Smooth muscle cell (in vitro differentiated cells): ENCODE measurements around the gene SPTBN4. TPM values are rescaled to one million over a fixed set of nuclear protein-coding genes. Genes with fewer than 3 reads are reported as not detected.
"Not testable (repeated sequence)": the region's sequence is repeated elsewhere in the genome, so short reads cannot be mapped to it uniquely, and the experiment has no call there.

Experiments used
- DNase-seq: peaks from one replicate; lab custom pipeline; 2025; ENCODE audit not compliant: unreplicated experiment; lab: John Stamatoyannopoulos, UW
- H2AFZ ChIP-seq: fragments of 200-600 bp; sonication (generic); 2 replicates; pipeline ENCODE4 v1.6.0; 2016; ENCODE audit warnings: antibody characterized with exemption, low read depth, mild to moderate bottlenecking
- H3F3A ChIP-seq: fragments of 200-600 bp; sonication (generic); 2 replicates; pipeline ENCODE4 v1.6.0; 2017; ENCODE audit warnings: antibody characterized with exemption, low read depth
- H3K27ac ChIP-seq: fragments of 200-600 bp; sonication (generic); 2 replicates; pipeline ENCODE4 v1.5.1; 2016; ENCODE audit warnings: low read depth, mild to moderate bottlenecking
- H3K27me3 ChIP-seq: fragments of 200-600 bp; sonication (generic); 2 replicates; pipeline ENCODE4 v1.6.1; 2016; ENCODE audit warnings: low read depth, mild to moderate bottlenecking
- H3K36me3 ChIP-seq: fragments of 200-600 bp; sonication (generic); 2 replicates; pipeline ENCODE4 v1.5.1; 2016; ENCODE audit warnings: low read depth
- H3K4me1 ChIP-seq: fragments of 200-600 bp; sonication (generic); 2 replicates; pipeline ENCODE4 v1.5.1; 2016; ENCODE audit warnings: low read depth
- H3K4me2 ChIP-seq: fragments of 200-600 bp; sonication (generic); 2 replicates; pipeline ENCODE4 v1.6.0; 2016; ENCODE audit warnings: mild to moderate bottlenecking
- H3K4me3 ChIP-seq: fragments of 200-600 bp; sonication (generic); 2 replicates; pipeline ENCODE4 v1.5.1; 2016; ENCODE audit warnings: mild to moderate bottlenecking
- H3K79me2 ChIP-seq: fragments of 200-600 bp; sonication (generic); 2 replicates; pipeline ENCODE4 v1.6.0; 2016; ENCODE audit warnings: low read depth, mild to moderate bottlenecking
- H3K9ac ChIP-seq: fragments of 200-600 bp; sonication (generic); 2 replicates; pipeline ENCODE4 v1.6.0; 2016; ENCODE audit warnings: low read depth
- H3K9me3 ChIP-seq: fragments of 200-600 bp; sonication (generic); replicated peaks from 2 replicates; pipeline ENCODE4 v1.5.1; 2016; ENCODE audit warnings: low read depth
- H4K20me1 ChIP-seq: fragments of 200-600 bp; sonication (generic); 2 replicates; pipeline ENCODE4 v1.6.0; 2016; ENCODE audit warnings: low read depth
- CTCF ChIP-seq: fragments of 200-600 bp; sonication (generic); IDR thresholded peaks from 2 replicates; pipeline ENCODE4 v1.5.1; 2017; ENCODE audit warnings: borderline replicate concordance, mild to moderate bottlenecking, antibody characterized with exemption; ENCODE audit not compliant: insufficient read depth, poor library complexity, severe bottlenecking
- WGBS: methylation state at CpG from one replicate; pipeline ENCODE4 v1.1.7; 2016; ENCODE audit warnings: low lambda C conversion rate; 5-methylcytosine and 5-hydroxymethylcytosine counted together
- polyA plus RNA-seq: library from polyadenylated mRNA; unstranded; fragments of >200 nt; fragmentation: Nextera tagmentation; extraction: Ambion mirVana; gene quantifications from 2 replicates; pipeline ENCODE4 v1.2.1, GENCODE V29; 2016
- total RNA-seq: library from RNA; depleted of rRNA; stranded (reverse); fragments of >200 nt; gene quantifications from 2 replicates; pipeline ENCODE4 v1.2.3, GENCODE V29; 2014

SPTBN4 gene
- total and polyA plus RNA-seq, 2 experiments from 2014 or later, result 1.0 to 1.2 TPM

DNA sequence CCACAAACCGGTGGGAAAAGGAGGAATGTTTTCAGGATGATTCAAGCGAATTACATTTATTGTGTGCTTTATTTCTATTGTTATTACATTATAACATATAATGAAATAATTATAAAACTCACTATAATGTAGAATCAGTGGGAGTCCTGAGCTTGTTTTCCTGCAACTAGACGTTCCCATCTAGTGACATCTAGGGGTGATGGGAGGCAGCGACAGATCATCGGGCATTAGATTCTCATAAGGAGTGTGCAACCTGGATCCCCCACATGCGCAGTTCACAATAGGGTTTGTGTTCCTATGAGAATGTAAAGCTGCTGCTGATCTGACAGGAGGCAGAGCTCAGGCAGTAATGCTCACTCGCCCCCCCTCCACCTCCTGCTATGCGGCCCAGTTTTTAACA lies 54.5 kb downstream of the SPTBN4 start:
- Histone ChIP-seq H4K20me1 (no peaks in the 10 kb centered on the region), H3K4me3 (no peak overlapping the region), H3K4me1 (no peaks in the 10 kb centered on the region), H3K9me3 (no peaks in the 10 kb centered on the region), H3K79me2 (no peaks in the 10 kb centered on the region), H3F3A (no peaks in the 10 kb centered on the region), H2AFZ (no peak overlapping the region), H3K4me2 (no peak overlapping the region), H3K27me3 (peaks cover 48% of the 10 kb centered on the region), H3K36me3 (no peaks in the 10 kb centered on the region), H3K9ac (no peak overlapping the region), H3K27ac (no peak overlapping the region)
- WGBS, result 84% methylated on average over 8 of the region's 8 CpGs
- peak; percentile 7 for TF ChIP-seq CTCF
- DNase-seq, result no peak

DNA sequence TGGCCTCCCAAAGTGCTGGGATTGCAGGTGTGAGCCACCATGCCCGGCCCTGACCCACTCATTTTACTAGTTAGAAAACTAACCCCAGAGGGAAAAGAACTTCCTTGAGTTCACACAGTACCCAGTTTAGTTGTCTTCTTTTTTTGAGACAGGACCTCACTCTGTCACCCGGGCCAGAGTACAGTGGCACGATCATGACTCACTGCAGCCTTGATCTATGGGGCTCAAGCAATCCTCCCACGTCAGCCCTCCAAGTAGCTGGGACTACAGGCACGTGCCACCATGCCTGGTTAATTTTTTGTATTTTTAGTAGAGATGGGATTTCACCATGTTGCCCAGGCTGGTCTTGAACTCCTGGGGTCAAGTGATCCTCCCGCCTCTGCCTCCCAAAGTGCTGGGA lies 55.1 kb downstream of the SPTBN4 start:
- not testable (repeated sequence) for H3K4me3 ChIP-seq, H3F3A ChIP-seq, H3K79me2 ChIP-seq, H3K36me3 ChIP-seq, H4K20me1 ChIP-seq, H3K9ac ChIP-seq, H3K27ac ChIP-seq, H3K9me3 ChIP-seq, H3K4me1 ChIP-seq, H2AFZ ChIP-seq, DNase-seq, H3K4me2 ChIP-seq
- peaks cover 42% of the 10 kb centered on the region for H3K27me3 ChIP-seq
- WGBS, result 69% methylated on average over 6 of the region's 6 CpGs

DNA sequence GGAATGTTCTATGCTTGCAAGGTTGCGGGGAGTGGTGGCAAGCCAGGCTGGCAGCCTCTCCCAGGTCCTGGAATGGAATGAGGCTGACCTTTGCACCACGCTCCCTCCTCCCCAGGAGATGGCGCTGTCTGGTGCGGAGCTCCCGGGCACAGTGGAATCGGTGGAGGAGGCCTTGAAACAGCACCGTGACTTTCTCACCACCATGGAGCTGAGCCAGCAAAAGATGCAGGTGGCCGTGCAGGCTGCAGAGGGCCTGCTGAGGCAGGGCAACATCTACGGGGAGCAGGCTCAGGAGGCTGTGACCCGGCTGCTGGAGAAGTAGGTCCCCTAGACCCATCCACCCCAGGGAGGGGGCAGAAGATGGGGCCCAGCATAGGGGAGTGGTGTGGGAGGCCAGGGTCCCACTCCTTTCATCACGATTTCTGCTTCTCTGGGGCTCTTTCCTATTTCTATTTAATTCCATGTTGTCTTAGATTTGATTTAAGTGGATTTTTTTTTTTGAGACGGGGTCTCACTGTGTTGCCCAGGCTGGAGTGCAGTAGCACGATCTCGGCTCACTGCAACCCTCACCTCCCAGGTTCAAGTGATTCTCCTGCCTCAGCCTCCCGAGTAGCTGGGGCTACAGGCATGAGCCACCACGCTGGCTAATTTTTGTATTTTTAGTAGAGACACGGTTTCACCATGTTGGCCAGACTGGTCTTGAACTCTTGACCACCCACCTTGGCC lies 56.7 kb downstream of the SPTBN4 start:
- H2AFZ ChIP-seq, result no peak overlapping the region
- DNase-seq, result no peak
- TF ChIP-seq CTCF, result peak; percentile 51

GRCh38 chr19:40524133-40524549 lies 57.3 kb downstream of the SPTBN4 start:
- Histone ChIP-seq H3F3A (no peaks in the 10 kb centered on the region), H3K4me1 (no peaks in the 10 kb centered on the region), H3K4me3 (no peak overlapping the region), H3K9me3 (no peaks in the 10 kb centered on the region), H3K79me2 (no peaks in the 10 kb centered on the region), H4K20me1 (no peaks in the 10 kb centered on the region), H3K27me3 (peaks cover 20% of the 10 kb centered on the region), H3K36me3 (no peaks in the 10 kb centered on the region), H2AFZ (no peak overlapping the region), H3K4me2 (no peak overlapping the region), H3K27ac (no peak overlapping the region), H3K9ac (no peak overlapping the region)
- DNase-seq, result no peak
- WGBS, result 62% methylated on average over 5 of the region's 5 CpGs
- TF ChIP-seq CTCF, result no peak

More for the DNA sequence above, 56.7 kb downstream of the SPTBN4 start:
- Histone ChIP-seq H3K79me2 (no peaks in the 10 kb centered on the region), H3K4me2 (no peak overlapping the region), H3K27me3 (peaks cover 26% of the 10 kb centered on the region), H3K9me3 (no peaks in the 10 kb centered on the region), H4K20me1 (no peaks in the 10 kb centered on the region), H3K27ac (no peak overlapping the region), H3F3A (no peaks in the 10 kb centered on the region), H3K4me1 (no peaks in the 10 kb centered on the region), H3K9ac (no peak overlapping the region), H3K36me3 (no peaks in the 10 kb centered on the region), H3K4me3 (no peak overlapping the region)
- 54% methylated on average over 17 of the region's 17 CpGs for WGBS
